ENCODE measurements around the gene CLSTN2. TPM values are rescaled to one million over a fixed set of nuclear protein-coding genes. Genes with fewer than 3 reads are reported as not detected.

CLSTN2 gene
- total and polyA plus RNA-seq, 2 of the 13 experiments (the other 11 are each of a cell fraction or from before 2014, with no cell fraction given) = not detected

DNA sequence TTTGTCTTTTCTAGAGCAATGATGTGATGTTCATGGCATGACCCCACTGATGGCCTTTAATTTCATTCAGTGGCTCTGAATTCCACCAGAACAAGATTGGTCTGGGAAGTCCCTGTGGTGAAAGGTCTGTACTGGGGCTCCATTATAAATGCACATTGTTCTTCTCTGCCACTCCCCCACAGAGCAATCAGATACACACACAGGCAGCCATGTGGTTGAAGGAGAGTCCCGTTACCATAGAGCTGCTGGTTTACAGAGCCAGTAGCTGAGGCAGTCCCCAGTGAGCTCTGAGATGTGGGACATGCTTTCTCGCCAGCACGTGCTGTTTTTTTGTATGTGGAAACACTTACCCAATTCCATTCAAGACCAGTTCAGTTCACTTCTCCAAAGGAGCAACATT is 570.2 kb downstream of the CLSTN2 start (continued):
- no peak for TF ChIP-seq GATAD1 (CRISPR knock-in tag; IDR thresholded peaks at IDR 0.05)

DNA sequence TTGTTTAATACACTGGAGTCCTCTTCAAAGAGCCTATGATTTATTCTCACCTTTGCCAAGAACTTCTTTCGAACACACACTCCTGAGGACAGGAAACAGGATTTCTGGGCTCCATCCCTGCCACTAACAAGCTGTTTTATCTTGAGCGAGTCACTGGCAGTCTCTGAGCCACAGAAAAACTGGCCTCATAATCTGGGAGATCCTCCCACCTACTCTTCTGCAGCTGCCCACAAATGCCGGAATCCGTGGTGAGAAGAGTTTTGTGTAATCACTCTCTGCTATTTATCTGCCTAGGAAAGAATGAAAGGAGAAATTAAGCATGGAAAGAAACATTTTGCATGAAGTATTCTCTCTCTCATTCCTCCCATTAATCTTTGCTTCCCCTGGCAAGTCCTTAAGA is 570.9 kb downstream of the CLSTN2 start:
- no peak overlapping the region for H3K4me3 ChIP-seq (replicated peaks in 1 of 3; ENCODE audit: insufficient read depth in 1 of 3, low read depth in 2 of 3, low read length in 3 of 3)
- no TSS peak for BruUV-seq (replicated peaks)
- in situ Hi-C loops (cut with HindIII; ENCODE audit: extremely low pct_ligation_motif_present, low pct_unique_long_range_greater_than_20kb) = no loop called here
- no peaks in the 10 kb centered on the region; a peak in 1 of 5 replicates for H3K36me3 ChIP-seq (replicated peaks in 1 of 2; ENCODE audit: control insufficient read depth in 1 of 2, insufficient read depth in 2 of 2, low read length in 2 of 2)
- H3K9me3 ChIP-seq (ENCODE audit: low read length) = no peaks in the 10 kb centered on the region
- H3K79me2 ChIP-seq (ENCODE audit: insufficient read depth, low read length) = no peaks in the 10 kb centered on the region
- no peak overlapping the region for H2AFZ ChIP-seq (ENCODE audit: low read length)
- no peak for DNase-seq (ENCODE audit: low spot score)
- intact Hi-C loops (cut with micrococcal nuclease; ENCODE audit: unreplicated experiment) = loop anchor here (10.0 kb wide), 1 partner anchor 381 kb away; no protein-coding TSS in a partner anchor
- ChIA-PET CTCF (ENCODE audit: low intra/inter-chr PET ratio, low total read pairs) (no interaction called here), POLR2A (no interaction called here)
- TF ChIP-seq ZNF614 (CRISPR knock-in tag; IDR thresholded peaks at IDR 0.05; ENCODE audit: borderline replicate concordance) (no peak), FOXA3 (CRISPR knock-in tag; IDR thresholded peaks at IDR 0.05) (no peak), ZSCAN25 (CRISPR knock-in tag; IDR thresholded peaks at IDR 0.05) (no peak), ZNF546 (CRISPR knock-in tag; conservative IDR thresholded peaks at IDR 0.05) (no peak), ZSCAN9 (CRISPR knock-in tag; IDR thresholded peaks at IDR 0.05; ENCODE audit: borderline replicate concordance) (no peak), ZMAT3 (CRISPR knock-in tag; conservative IDR thresholded peaks at IDR 0.05) (no peak), HOXA5 (CRISPR knock-in tag; IDR thresholded peaks at IDR 0.05) (no peak)
- H3K27ac ChIP-seq (ENCODE audit: extremely low read length, insufficient read depth, low read length) = no peak overlapping the region
- WGBS (ENCODE audit: low lambda C conversion rate) = 17% methylated on average over 4 of the region's 4 CpGs
- H4K20me1 ChIP-seq (ENCODE audit: insufficient read depth, low read length) = no peaks in the 10 kb centered on the region
- H3K9ac ChIP-seq (ENCODE audit: insufficient read depth, low read depth, low read length) = no peak overlapping the region
- peaks cover 0 to 4% of the 10 kb centered on the region in 2 experiments; a peak in 1 of 5 replicates for H3K27me3 ChIP-seq (ENCODE audit: control insufficient read depth in 1 of 2, insufficient read depth in 2 of 2, low read length in 2 of 2)
- no peak overlapping the region for H3K4me2 ChIP-seq (ENCODE audit: low read depth, low read length)
- no peak for FAIRE-seq
- H3K4me1 ChIP-seq (ENCODE audit: insufficient read depth, low read length) = no peaks in the 10 kb centered on the region
- no peak for ATAC-seq

DNA sequence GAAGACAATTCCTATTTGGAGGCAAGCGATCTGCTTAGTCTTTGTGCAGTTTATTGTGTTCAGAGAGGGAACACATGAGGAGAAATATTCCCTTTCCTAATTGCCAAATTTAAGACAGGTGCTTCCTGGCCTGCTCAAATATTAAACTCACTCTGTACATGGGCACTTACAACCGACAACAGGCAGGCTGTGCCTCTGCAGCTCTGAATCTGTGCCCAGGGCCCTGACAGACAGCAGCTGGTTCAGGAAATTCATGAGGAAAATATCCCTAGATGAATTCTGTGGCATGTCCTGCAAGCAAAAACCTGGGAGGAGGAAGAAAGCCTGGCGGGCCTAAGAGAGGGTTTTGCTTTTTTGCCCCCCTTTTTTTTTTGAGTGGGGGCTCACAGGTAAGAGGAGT is 573.6 kb downstream of the CLSTN2 start:
- no TSS peak for BruUV-seq (replicated peaks)
- Histone ChIP-seq H3K79me2 (ENCODE audit: insufficient read depth, low read length) (no peaks in the 10 kb centered on the region), H2AFZ (ENCODE audit: low read length) (no peak overlapping the region), H3K4me1 (ENCODE audit: insufficient read depth, low read length) (no peaks in the 10 kb centered on the region), H3K27ac (ENCODE audit: extremely low read length, insufficient read depth, low read length) (no peak overlapping the region), H3K36me3 (replicated peaks in 1 of 2; ENCODE audit: control insufficient read depth in 1 of 2, insufficient read depth in 2 of 2, low read length in 2 of 2) (no peaks in the 10 kb centered on the region; a peak in 1 of 5 replicates), H3K9ac (ENCODE audit: insufficient read depth, low read depth, low read length) (no peak overlapping the region), H3K4me2 (ENCODE audit: low read depth, low read length) (no peak overlapping the region), H4K20me1 (ENCODE audit: insufficient read depth, low read length) (no peaks in the 10 kb centered on the region), H3K9me3 (ENCODE audit: low read length) (no peaks in the 10 kb centered on the region), H3K27me3 (ENCODE audit: control insufficient read depth in 1 of 2, insufficient read depth in 2 of 2, low read length in 2 of 2) (peaks cover 0 to 4% of the 10 kb centered on the region in 2 experiments; a peak in 1 of 5 replicates), H3K4me3 (replicated peaks in 1 of 3; ENCODE audit: insufficient read depth in 1 of 3, low read depth in 2 of 3, low read length in 3 of 3) (no peak overlapping the region)
- POLR2A ChIA-PET = no interaction called here
- 22% methylated on average over 3 of the region's 3 CpGs for WGBS (ENCODE audit: low lambda C conversion rate)
- no peak for ATAC-seq
- DNase-seq (ENCODE audit: low spot score) = no peak
- CTCF ChIA-PET (ENCODE audit: low intra/inter-chr PET ratio, low total read pairs) = no interaction called here
- in situ Hi-C loops (cut with HindIII; ENCODE audit: extremely low pct_ligation_motif_present, low pct_unique_long_range_greater_than_20kb) = no loop called here
- intact Hi-C loops (cut with micrococcal nuclease; ENCODE audit: unreplicated experiment) = loop anchor here (10.0 kb wide), 1 partner anchor 384 kb away; no protein-coding TSS in a partner anchor
- no peak for FAIRE-seq
- TF ChIP-seq, protein P1, sequence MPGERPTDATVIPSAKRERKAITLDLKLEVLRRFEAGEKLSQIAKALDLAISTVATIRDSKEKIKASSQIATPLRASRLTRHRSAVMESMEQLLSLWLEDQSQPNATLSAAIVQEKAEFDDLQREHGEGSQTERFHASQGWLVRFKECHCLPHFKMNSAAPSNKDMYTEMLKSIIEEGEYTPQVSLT (CRISPR knock-in tag; IDR thresholded peaks at IDR 0.05; ENCODE audit: borderline replicate concordance, low read depth) = no peak
- TF ChIP-seq, protein P2, sequence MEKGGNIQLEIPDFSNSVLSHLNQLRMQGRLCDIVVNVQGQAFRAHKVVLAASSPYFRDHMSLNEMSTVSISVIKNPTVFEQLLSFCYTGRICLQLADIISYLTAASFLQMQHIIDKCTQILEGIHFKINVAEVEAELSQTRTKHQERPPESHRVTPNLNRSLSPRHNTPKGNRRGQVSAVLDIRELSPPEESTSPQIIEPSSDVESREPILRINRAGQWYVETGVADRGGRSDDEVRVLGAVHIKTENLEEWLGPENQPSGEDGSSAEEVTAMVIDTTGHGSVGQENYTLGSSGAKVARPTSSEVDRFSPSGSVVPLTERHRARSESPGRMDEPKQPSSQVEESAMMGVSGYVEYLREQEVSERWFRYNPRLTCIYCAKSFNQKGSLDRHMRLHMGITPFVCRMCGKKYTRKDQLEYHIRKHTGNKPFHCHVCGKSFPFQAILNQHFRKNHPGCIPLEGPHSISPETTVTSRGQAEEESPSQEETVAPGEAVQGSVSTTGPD (CRISPR knock-in tag; IDR thresholded peaks at IDR 0.05) = no peak
- TF ChIP-seq NR3C1 (CRISPR knock-in tag; IDR thresholded peaks at IDR 0.05) (no peak), HNRNPUL1 (IDR thresholded peaks at IDR 0.05; ENCODE audit: low read depth, low read length) (no peak), DNMT3B (CRISPR knock-in tag; conservative IDR thresholded peaks at IDR 0.05) (no peak), CBX5 (CRISPR knock-in tag; IDR thresholded peaks at IDR 0.05; ENCODE audit: borderline replicate concordance) (no peak), THYN1 (CRISPR knock-in tag; IDR thresholded peaks at IDR 0.05; ENCODE audit: borderline replicate concordance, low read depth) (no peak), NFE2 (CRISPR knock-in tag; IDR thresholded peaks at IDR 0.05) (no peak)
- TF ChIP-seq, protein P3, sequence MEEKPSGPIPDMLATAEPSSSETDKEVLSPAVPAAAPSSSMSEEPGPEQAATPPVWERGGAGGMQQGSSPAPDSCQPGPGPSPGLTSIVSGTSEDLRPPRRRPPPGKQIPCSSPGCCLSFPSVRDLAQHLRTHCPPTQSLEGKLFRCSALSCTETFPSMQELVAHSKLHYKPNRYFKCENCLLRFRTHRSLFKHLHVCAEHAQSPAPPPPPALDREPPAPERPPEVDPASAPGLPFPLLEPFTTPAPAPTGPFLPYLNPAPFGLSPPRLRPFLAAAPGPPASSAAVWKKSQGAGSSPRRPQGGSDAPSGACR (CRISPR knock-in tag; IDR thresholded peaks at IDR 0.05) = no peak
